GM12864 (cell line): ENCODE data around the gene SESTD1.

Experiments
- DNase-seq: peaks from one replicate; pipeline ENCODE4 v3.0.0-alpha.2; 2011; ENCODE audit warnings: low read depth
- H3K4me3 ChIP-seq: 2 replicates; pipeline ENCODE4 v1.5.1; 2011; ENCODE audit warnings: mild to moderate bottlenecking, low read depth, low read length, control low read depth
- CTCF ChIP-seq: IDR thresholded peaks from 2 replicates; pipeline ENCODE4 v1.5.1; 2011; ENCODE audit warnings: low read depth, mild to moderate bottlenecking, moderate library complexity, low read length, control low read depth, inconsistent platforms; ENCODE audit errors: missing control alignments

Gene SESTD1

GRCh38 chr2:179302764-179303571 lies 38.3 kb upstream of the SESTD1 start:
- DNase-seq = no peak
- H3K4me3 ChIP-seq = no peak overlapping the region
- no peak for TF ChIP-seq CTCF

GRCh38 chr2:179302149-179302548 lies 37.5 kb upstream of the SESTD1 start:
- no peak for TF ChIP-seq CTCF
- H3K4me3 ChIP-seq = no peak overlapping the region
- no peak for DNase-seq

- TF ChIP-seq CTCF = no peak
- no peak overlapping the region for H3K4me3 ChIP-seq
- DNase-seq = no peak
Observed at GRCh38 chr2:179298666-179299065, 34.0 kb upstream of the SESTD1 start.

GRCh38 chr2:179297927-179298326 lies 33.3 kb upstream of the SESTD1 start:
- no peak overlapping the region for H3K4me3 ChIP-seq
- no peak for TF ChIP-seq CTCF
- DNase-seq = no peak

- no peak overlapping the region for H3K4me3 ChIP-seq
- DNase-seq = no peak
- no peak for TF ChIP-seq CTCF
Observed at GRCh38 chr2:179290329-179290728, 25.7 kb upstream of the SESTD1 start.

GRCh38 chr2:179285060-179285459 lies 20.4 kb upstream of the SESTD1 start:
- no peak overlapping the region for H3K4me3 ChIP-seq
- no peak for DNase-seq
- no peak for TF ChIP-seq CTCF
